HepG2 (cell line): ENCODE results near the gene RAB17. TPM values are rescaled to one million over a fixed set of nuclear protein-coding genes. Genes with fewer than 3 reads are reported as not detected.

Experiments
- CCAR2 ChIP-seq: fragments of 200-400 bp; formaldehyde crosslinking; optimal IDR thresholded peaks from 2 replicates; pipeline ENCODE3; 2018; ENCODE audit warnings: low read depth, mild to moderate bottlenecking, low read length, moderate library complexity
- ETV6 ChIP-seq: sonication (generic); formaldehyde crosslinking; conservative IDR thresholded peaks from 2 replicates; pipeline ENCODE4 v1.4.0; 2020; ENCODE audit warnings: missing genetic modification reagents
- HOMEZ ChIP-seq: IDR thresholded peaks from 2 replicates; pipeline ENCODE4 v1.6.1; 2016; ENCODE audit warnings: low read depth
- MXD3 ChIP-seq: IDR thresholded peaks from 2 replicates; pipeline ENCODE4 v1.6.1; 2016; ENCODE audit warnings: mild to moderate bottlenecking, missing biosample characterization, missing genetic modification reagents
- PRDM4 ChIP-seq: sonication (generic); formaldehyde crosslinking; IDR thresholded peaks from 2 replicates; pipeline ENCODE4 v1.9.0; 2021; ENCODE audit warnings: missing genetic modification reagents, borderline replicate concordance
- TFDP2 ChIP-seq: sonication (generic); formaldehyde crosslinking; IDR thresholded peaks from 2 replicates; pipeline ENCODE4 v1.4.0; 2020; ENCODE audit warnings: missing genetic modification reagents
- ZNF407 ChIP-seq: sonication (generic); formaldehyde crosslinking; IDR thresholded peaks from one replicate; pipeline ENCODE4 v1.5.1; 2020; ENCODE audit warnings: mild to moderate bottlenecking, missing genetic modification reagents; ENCODE audit errors: not compliant biosample characterization
- ZNF703 ChIP-seq: sonication (generic); formaldehyde crosslinking; IDR thresholded peaks from 2 replicates; pipeline ENCODE4 v1.5.1; 2020; ENCODE audit warnings: missing genetic modification reagents, mild to moderate bottlenecking, moderate library complexity, borderline replicate concordance
- polyA plus RNA-seq, 8 experiments: library from polyadenylated mRNA; depleted of rRNA in 3 of 8; stranded (reverse) in 7 of 8; unstranded in 1 of 8; fragments of >200 nt; fragmentation: Illumina TruSeq in 4 of 8; extraction: Trizol in 4 of 8; gene quantifications; 2 replicates each; pipeline versions ENCODE4 v1.2.1 to v1.2.3, GENCODE V29; 2011 to 2016; ENCODE audit warnings: low read depth in 4 of 8, missing spikeins in 1 of 8, mixed read lengths in 1 of 8; ENCODE audit not compliant: insufficient read depth in 1 of 8
- total RNA-seq, 5 experiments: library from RNA; depleted of rRNA; stranded (reverse); fragments of >200 nt; fragmentation: Illumina TruSeq; extraction: Trizol; gene quantifications; 2 replicates each; pipeline ENCODE4 v1.2.3, GENCODE V29; 2016; ENCODE audit warnings: low read depth in 1 of 5

The RAB17 gene
- total and polyA plus RNA-seq, 2 of the 13 experiments (the other 11 are each of a cell fraction or from before 2014, with no cell fraction given): 68.0 to 124 TPM

- TF ChIP-seq HOMEZ (CRISPR knock-in tag): peak; percentile 56; the same call in 1 of the 2 replicates
- TF ChIP-seq MXD3 (CRISPR knock-in tag): no peak
- TF ChIP-seq ZNF407 (CRISPR knock-in tag): peak; percentile 65
- TF ChIP-seq PRDM4: 0 out of 2 replicates have a peak, but pooled peaks have one; percentile 68
- no peak for TF ChIP-seq ETV6 (CRISPR knock-in tag)
- TF ChIP-seq TFDP2 (CRISPR knock-in tag): peak; percentile 45
- TF ChIP-seq ZNF703: no peak
- TF ChIP-seq CCAR2: peak; percentile 8
Observed at GRCh38 chr2:237590272-237591140, at the start of gene RAB17 (continued).
